ENCODE results near the gene KRT6A. TPM values are rescaled to one million over a fixed set of nuclear protein-coding genes. Genes with fewer than 3 reads are reported as not detected.
"Not testable (repeated sequence)": the region's sequence is repeated elsewhere in the genome, so short reads cannot be mapped to it uniquely, and the experiment has no call there.

The KRT6A gene
- total and polyA plus RNA-seq, 3 experiments from 2014 or later: not detected

- no peaks in the 10 kb centered on the region for H3K27me3 ChIP-seq (ENCODE audit: insufficient read depth, low read length, poor library complexity, severe bottlenecking)
- H3K27ac ChIP-seq (ENCODE audit: low read depth, low read length): no peak overlapping the region
- Mint-ChIP-seq H3K27ac (no peak overlapping the region), H3K27me3 (peaks cover 7 to 25% of the 10 kb centered on the region in 2 donors), H3K36me3 (no peaks in the 10 kb centered on the region), H3K4me3 (no peak overlapping the region), H3K4me1 (peaks cover 9 to 16% (median 10%) of the 10 kb centered on the region in 3 donors), H3K9me3 (no peaks in the 10 kb centered on the region)
- H3K4me3 ChIP-seq (ENCODE audit: low read length): no peak overlapping the region
- no peaks in the 10 kb centered on the region for H3K4me1 ChIP-seq (ENCODE audit: insufficient read depth, low read length)
- no peak for DNase-seq
- POLR2A ChIA-PET: no interaction called here
- CTCF ChIA-PET: no interaction called here
- H3K9me3 ChIP-seq (ENCODE audit: low read length): no peaks in the 10 kb centered on the region
- H3K36me3 ChIP-seq (ENCODE audit: insufficient read depth, low read length): no peaks in the 10 kb centered on the region
Measured at GRCh38 chr12:52458861-52459260, 34.2 kb downstream of the KRT6A start.

GRCh38 chr12:52455821-52456220 is 37.2 kb downstream of the KRT6A start:
- ChIA-PET POLR2A (no interaction called here), CTCF (no interaction called here)
- Histone ChIP-seq H3K27me3 (ENCODE audit: insufficient read depth, low read length, poor library complexity, severe bottlenecking) (no peaks in the 10 kb centered on the region), H3K27ac (ENCODE audit: low read depth, low read length) (no peak overlapping the region), H3K36me3 (ENCODE audit: insufficient read depth, low read length) (no peaks in the 10 kb centered on the region), H3K4me3 (ENCODE audit: low read length) (no peak overlapping the region), H3K9me3 (ENCODE audit: low read length) (no peaks in the 10 kb centered on the region), H3K4me1 (ENCODE audit: insufficient read depth, low read length) (no peaks in the 10 kb centered on the region)
- no peak overlapping the region for H3K4me3 Mint-ChIP-seq
- no peak overlapping the region for H3K27ac Mint-ChIP-seq
- peaks cover 6 to 17% of the 10 kb centered on the region in 2 donors for H3K27me3 Mint-ChIP-seq
- no peak for DNase-seq
- H3K4me1 Mint-ChIP-seq: peaks cover 9 to 16% (median 10%) of the 10 kb centered on the region in 3 donors
- H3K36me3 Mint-ChIP-seq: no peaks in the 10 kb centered on the region
- H3K9me3 Mint-ChIP-seq: no peaks in the 10 kb centered on the region

- Mint-ChIP-seq H3K4me1 (peaks cover 9 to 16% (median 10%) of the 10 kb centered on the region in 3 donors), H3K9me3 (no peaks in the 10 kb centered on the region), H3K4me3 (no peak overlapping the region), H3K36me3 (no peaks in the 10 kb centered on the region), H3K27ac (peak overlapping the region in 1 of 8 donors; percentile 28), H3K27me3 (peaks cover 1 to 15% of the 10 kb centered on the region in 2 donors)
- Histone ChIP-seq H3K9me3 (ENCODE audit: low read length) (no peaks in the 10 kb centered on the region), H3K27ac (ENCODE audit: low read depth, low read length) (no peak overlapping the region), H3K27me3 (ENCODE audit: insufficient read depth, low read length, poor library complexity, severe bottlenecking) (no peaks in the 10 kb centered on the region), H3K36me3 (ENCODE audit: insufficient read depth, low read length) (no peaks in the 10 kb centered on the region), H3K4me1 (ENCODE audit: insufficient read depth, low read length) (no peaks in the 10 kb centered on the region), H3K4me3 (ENCODE audit: low read length) (no peak overlapping the region)
- no peak for DNase-seq
- ChIA-PET POLR2A (no interaction called here), CTCF (no interaction called here)
Measured at GRCh38 chr12:52454411-52455201, 38.5 kb downstream of the KRT6A start.

- no peaks in the 10 kb centered on the region for H3K27me3 ChIP-seq (ENCODE audit: insufficient read depth, low read length, poor library complexity, severe bottlenecking)
- no peak for DNase-seq
- H3K36me3 ChIP-seq (ENCODE audit: insufficient read depth, low read length): no peaks in the 10 kb centered on the region
- no peak within 1 kb of the TSS for H3K27ac ChIP-seq (ENCODE audit: low read depth, low read length)
- no peak within 1 kb of the TSS for H3K4me3 ChIP-seq (ENCODE audit: low read length)
- no peaks in the 10 kb centered on the region for H3K9me3 ChIP-seq (ENCODE audit: low read length)
- Mint-ChIP-seq H3K4me1 (peaks cover 9 to 16% (median 10%) of the 10 kb centered on the region in 3 donors), H3K9me3 (no peaks in the 10 kb centered on the region), H3K4me3 (no peak within 1 kb of the TSS), H3K27ac (no peak within 1 kb of the TSS), H3K27me3 (peaks cover 3 to 8% of the 10 kb centered on the region in 2 donors), H3K36me3 (no peaks in the 10 kb centered on the region)
- no peaks in the 10 kb centered on the region for H3K4me1 ChIP-seq (ENCODE audit: insufficient read depth, low read length)
- ChIA-PET CTCF (no interaction called here), POLR2A (no interaction called here)
Measured at GRCh38 chr12:52452101-52452500, 41.0 kb downstream of the KRT6A start, which contains the start of gene KRT6B. Gene KRT6B (minus strand): TSS chr12:52452146. CDS start chr12:52452078, 68 bp downstream.

- ChIA-PET CTCF (no interaction called here), POLR2A (no interaction called here)
- no peaks in the 10 kb centered on the region for H3K27me3 ChIP-seq (ENCODE audit: insufficient read depth, low read length, poor library complexity, severe bottlenecking)
- Mint-ChIP-seq H3K27ac (no peak overlapping the region), H3K9me3 (no peaks in the 10 kb centered on the region), H3K4me1 (no peaks in the 10 kb centered on the region), H3K4me3 (peak overlapping the region in 1 of 7 donors; percentile 1), H3K27me3 (peaks cover 13 to 23% of the 10 kb centered on the region in 2 donors), H3K36me3 (no peaks in the 10 kb centered on the region)
- no peaks in the 10 kb centered on the region for H3K9me3 ChIP-seq (ENCODE audit: low read length)
- DNase-seq: no peak
- H3K27ac ChIP-seq (ENCODE audit: low read depth, low read length): no peak overlapping the region
- H3K4me3 ChIP-seq (ENCODE audit: low read length): no peak overlapping the region
- H3K4me1 ChIP-seq (ENCODE audit: insufficient read depth, low read length): no peaks in the 10 kb centered on the region
- no peaks in the 10 kb centered on the region for H3K36me3 ChIP-seq (ENCODE audit: insufficient read depth, low read length)
Measured at GRCh38 chr12:52448228-52448627, 44.8 kb downstream of the KRT6A start.

GRCh38 chr12:52447196-52447595 is 45.9 kb downstream of the KRT6A start:
- POLR2A ChIA-PET; H3K4me3 Mint-ChIP-seq; H3K27ac Mint-ChIP-seq; H3K36me3 ChIP-seq (ENCODE audit: insufficient read depth, low read length); H3K4me1 Mint-ChIP-seq; H3K27ac ChIP-seq (ENCODE audit: low read depth, low read length); H3K4me3 ChIP-seq (ENCODE audit: low read length); CTCF ChIA-PET; H3K9me3 Mint-ChIP-seq; DNase-seq; H3K9me3 ChIP-seq (ENCODE audit: low read length); H3K36me3 Mint-ChIP-seq; H3K27me3 ChIP-seq (ENCODE audit: insufficient read depth, low read length, poor library complexity, severe bottlenecking); H3K4me1 ChIP-seq (ENCODE audit: insufficient read depth, low read length): not testable (repeated sequence)
- peaks cover 16 to 27% of the 10 kb centered on the region in 2 donors for H3K27me3 Mint-ChIP-seq

GRCh38 chr12:52446367-52447045 is 46.6 kb downstream of the KRT6A start:
- no peak for DNase-seq
- Mint-ChIP-seq H3K4me1 (no peaks in the 10 kb centered on the region), H3K4me3 (no peak overlapping the region), H3K27ac (no peak overlapping the region), H3K36me3 (no peaks in the 10 kb centered on the region), H3K9me3 (no peaks in the 10 kb centered on the region), H3K27me3 (peaks cover 16 to 31% of the 10 kb centered on the region in 2 donors)
- ChIA-PET POLR2A (no interaction called here), CTCF (no interaction called here)
- H3K9me3 ChIP-seq (ENCODE audit: low read length): no peaks in the 10 kb centered on the region
- H3K4me1 ChIP-seq (ENCODE audit: insufficient read depth, low read length): no peaks in the 10 kb centered on the region
- H3K4me3 ChIP-seq (ENCODE audit: low read length): no peak overlapping the region
- H3K27me3 ChIP-seq (ENCODE audit: insufficient read depth, low read length, poor library complexity, severe bottlenecking): no peaks in the 10 kb centered on the region
- no peak overlapping the region for H3K27ac ChIP-seq (ENCODE audit: low read depth, low read length)
- no peaks in the 10 kb centered on the region for H3K36me3 ChIP-seq (ENCODE audit: insufficient read depth, low read length)

- H3K9me3 Mint-ChIP-seq: no peaks in the 10 kb centered on the region
- peaks cover 15 to 36% of the 10 kb centered on the region in 2 donors for H3K27me3 Mint-ChIP-seq
- H3K4me3 Mint-ChIP-seq: no peak overlapping the region
- POLR2A ChIA-PET: no interaction called here
- no peaks in the 10 kb centered on the region for H3K4me1 Mint-ChIP-seq
- Histone ChIP-seq H3K27ac (ENCODE audit: low read depth, low read length) (no peak overlapping the region), H3K4me1 (ENCODE audit: insufficient read depth, low read length) (no peaks in the 10 kb centered on the region), H3K27me3 (ENCODE audit: insufficient read depth, low read length, poor library complexity, severe bottlenecking) (no peaks in the 10 kb centered on the region), H3K9me3 (ENCODE audit: low read length) (no peaks in the 10 kb centered on the region), H3K4me3 (ENCODE audit: low read length) (no peak overlapping the region), H3K36me3 (ENCODE audit: insufficient read depth, low read length) (no peaks in the 10 kb centered on the region)
- no peak overlapping the region for H3K27ac Mint-ChIP-seq
- no peaks in the 10 kb centered on the region for H3K36me3 Mint-ChIP-seq
- CTCF ChIA-PET: no interaction called here
- no peak for DNase-seq
Measured at GRCh38 chr12:52445876-52446275, 47.2 kb downstream of the KRT6A start.

Measured in CD8-positive, alpha-beta memory T cell (primary cell).